Stimulated activated CD4-positive, alpha-beta T cell treated with anti-CD3 and anti-CD28 coated beads, Interleukin-2, amount 100 ng/mL, for 48 hours (primary cell): ENCODE results near the gene SLC29A3.
A peak's percentile ranks its signal among the peaks of the same experiment; 100 is the strongest.

Experiments
- DNase-seq, 2 donors: peaks; one replicate each; pipeline ENCODE4 v3.0.0-alpha.2; 2020

The SLC29A3 gene

GRCh38 chr10:71301371-71301916 lies 17.6 kb upstream of the SLC29A3 start:
- DNase-seq: no peak

- DNase-seq: no peak
Observed at GRCh38 chr10:71302451-71302850, 16.6 kb upstream of the SLC29A3 start.

GRCh38 chr10:71302874-71303568 lies 16.0 kb upstream of the SLC29A3 start:
- DNase-seq: no peak

GRCh38 chr10:71303569-71303907 lies 15.5 kb upstream of the SLC29A3 start:
- DNase-seq: no peak

- DNase-seq: no peak
Observed at GRCh38 chr10:71304914-71305313, 14.1 kb upstream of the SLC29A3 start.

- DNase-seq: no peak
Observed at GRCh38 chr10:71306979-71307378, 12.1 kb upstream of the SLC29A3 start.

- DNase-seq: no peak
Observed at GRCh38 chr10:71307469-71308085, 11.5 kb upstream of the SLC29A3 start.

- no peak for DNase-seq
Observed at GRCh38 chr10:71308244-71308643, 10.8 kb upstream of the SLC29A3 start.

- no peak for DNase-seq
Observed at GRCh38 chr10:71308985-71309384, 10.1 kb upstream of the SLC29A3 start.

- no peak for DNase-seq
Observed at GRCh38 chr10:71309919-71310318, 9.1 kb upstream of the SLC29A3 start.

- no peak for DNase-seq
Observed at GRCh38 chr10:71312220-71312619, 6.8 kb upstream of the SLC29A3 start.

- DNase-seq: no peak
Observed at GRCh38 chr10:71312811-71313789, 6.0 kb upstream of the SLC29A3 start.

GRCh38 chr10:71314028-71314693 lies 4.9 kb upstream of the SLC29A3 start:
- peak; percentile 40 to 47 for DNase-seq

GRCh38 chr10:71314694-71315225 lies 4.3 kb upstream of the SLC29A3 start:
- DNase-seq: no peak

- no peak for DNase-seq
Observed at GRCh38 chr10:71316056-71316785, 2.8 kb upstream of the SLC29A3 start.

- no peak for DNase-seq
Observed at GRCh38 chr10:71316786-71317160, 2.3 kb upstream of the SLC29A3 start.

- no peak for DNase-seq
Observed at GRCh38 chr10:71317739-71318138, 1.3 kb upstream of the SLC29A3 start.

GRCh38 chr10:71319800-71320392 lies 837 bp downstream of the SLC29A3 start:
- no peak for DNase-seq

GRCh38 chr10:71320592-71320991 lies 1.5 kb downstream of the SLC29A3 start:
- no peak for DNase-seq

GRCh38 chr10:71321386-71321785 lies 2.3 kb downstream of the SLC29A3 start:
- no peak for DNase-seq

GRCh38 chr10:71323407-71323806 lies 4.3 kb downstream of the SLC29A3 start:
- no peak for DNase-seq
